Activated CD8-positive, alpha-beta memory T cell treated with anti-CD3 and anti-CD28 coated beads, Interleukin-2, amount 10 ng/mL, durations not matched to agents 7 days and 5 days (primary cell): ENCODE data around the gene SFT2D1. TPM values are rescaled to one million over a fixed set of nuclear protein-coding genes. Genes with fewer than 3 reads are reported as not detected.

Source experiments
- ATAC-seq: fragments of 150-1000 bp; cut with Tn5 transposase; one replicate; pipeline ENCODE4 v1.10.0; 2021; ENCODE audit warnings: moderate library complexity
- CTCF ChIA-PET: fragments of 350-600 bp; sonication (Branson Sonifier 250); formaldehyde crosslinking; loops from one replicate; lab custom pipeline; 2021; ENCODE audit warnings: antibody characterized with exemption; lab: Charles Lee
- DNase-seq: peaks from one replicate; pipeline ENCODE4 v3.0.0-alpha.2; 2020
- H3K27ac Mint-ChIP-seq: one replicate; pipeline ENCODE4 v1.8.0; 2021; ENCODE audit warnings: mild to moderate bottlenecking, mixed read lengths
- H3K27me3 Mint-ChIP-seq: one replicate; pipeline ENCODE4 v1.8.0; 2021; ENCODE audit warnings: mixed read lengths
- H3K36me3 Mint-ChIP-seq: one replicate; pipeline ENCODE4 v1.8.0; 2021; ENCODE audit warnings: mild to moderate bottlenecking, mixed read lengths
- H3K4me1 Mint-ChIP-seq: one replicate; pipeline ENCODE4 v1.8.0; 2021; ENCODE audit warnings: mixed read lengths
- H3K4me3 Mint-ChIP-seq: one replicate; pipeline ENCODE4 v1.8.0; 2021; ENCODE audit warnings: mild to moderate bottlenecking, moderate library complexity, mixed read lengths
- H3K9me3 Mint-ChIP-seq: one replicate; pipeline ENCODE4 v1.8.0; 2022; ENCODE audit warnings: low read depth, mixed read lengths
- total RNA-seq, 2 experiments: library from RNA; stranded (reverse); gene quantifications; one replicate each; pipeline ENCODE4 v1.2.3, GENCODE V29; 2021

Gene SFT2D1
- total RNA-seq, 2 experiments from 2014 or later: 35.6 to 40.0 TPM

DNA sequence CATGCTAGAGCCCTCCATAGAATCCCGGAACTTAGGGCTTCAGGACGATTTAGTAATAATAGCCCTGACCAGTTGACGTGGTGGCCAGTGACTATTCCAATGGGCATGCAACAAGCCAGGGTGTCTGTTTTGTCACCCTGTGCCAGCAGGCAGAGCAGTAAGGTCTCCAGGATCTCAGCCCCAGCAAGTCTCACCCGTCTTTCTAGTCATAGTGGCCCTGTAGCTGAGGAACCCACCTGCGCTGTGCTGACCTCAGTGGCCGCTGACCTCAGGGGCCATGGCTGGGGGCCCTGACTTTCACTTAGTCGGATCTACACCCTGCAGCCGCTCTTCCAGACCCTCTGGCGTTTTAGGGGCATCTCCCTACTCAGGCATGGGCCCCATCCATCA lies 71.0 kb downstream of the SFT2D1 start:
- peaks cover 7% of the 10 kb centered on the region for H3K4me1 Mint-ChIP-seq
- CTCF ChIA-PET: interaction anchor here (1.6 kb wide), 1 partner anchor 11 kb away, joined by 3 read pairs; no protein-coding TSS in a partner anchor

DNA sequence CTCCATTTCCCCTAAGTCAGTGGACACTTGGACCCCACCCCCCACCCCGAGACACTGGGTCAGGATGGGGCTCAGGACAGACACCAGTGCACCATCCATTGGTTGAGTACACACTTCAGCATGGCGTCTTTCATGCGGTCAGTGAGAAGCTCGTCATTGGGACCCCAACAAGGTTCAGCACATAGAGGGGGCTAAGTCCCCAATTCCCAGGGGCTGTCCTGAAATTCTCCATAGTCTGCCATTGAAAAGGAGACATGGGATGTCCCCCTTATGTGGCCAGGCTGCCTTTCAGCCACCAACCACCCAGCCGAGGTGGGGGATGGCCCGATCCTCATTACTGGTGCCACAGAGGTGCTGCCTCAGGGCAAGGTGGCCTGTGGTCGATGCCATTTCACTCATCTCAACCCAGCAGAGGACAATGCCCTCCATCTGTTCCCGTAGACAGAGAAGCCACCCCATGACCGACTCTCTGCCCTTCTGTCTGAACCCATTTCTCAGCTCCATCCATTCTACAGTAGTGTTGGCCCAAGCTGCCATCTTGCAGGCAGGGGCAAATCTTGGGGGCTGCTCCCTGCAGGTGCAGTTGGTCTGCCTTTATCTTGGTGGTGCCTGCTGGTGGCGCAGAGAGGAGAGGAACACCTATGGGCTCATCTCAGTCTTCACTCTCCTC lies 71.5 kb downstream of the SFT2D1 start:
- peaks cover 17% of the 10 kb centered on the region for H3K27me3 Mint-ChIP-seq

More for the DNA sequence above, 71.0 kb downstream of the SFT2D1 start:
- ATAC-seq (no peak), DNase-seq (no peak)
- no peaks in the 10 kb centered on the region for H3K36me3 Mint-ChIP-seq
- no peak overlapping the region for H3K27ac Mint-ChIP-seq
- peaks cover 20% of the 10 kb centered on the region for H3K27me3 Mint-ChIP-seq
- no peaks in the 10 kb centered on the region for H3K9me3 Mint-ChIP-seq
- H3K4me3 Mint-ChIP-seq: no peak overlapping the region

More for the DNA sequence above, 71.5 kb downstream of the SFT2D1 start:
- H3K4me1 Mint-ChIP-seq: peaks cover 4% of the 10 kb centered on the region
- no peaks in the 10 kb centered on the region for H3K9me3 Mint-ChIP-seq
- no peak overlapping the region for H3K4me3 Mint-ChIP-seq
- DNase-seq: no peak
- no peaks in the 10 kb centered on the region for H3K36me3 Mint-ChIP-seq
- CTCF ChIA-PET: interaction anchor here (1.6 to 2.0 kb wide), 2 partner anchors 11 to 111 kb away, joined by 3 to 4 read pairs; no protein-coding TSS in a partner anchor
- H3K27ac Mint-ChIP-seq: no peak overlapping the region
- no peak for ATAC-seq

Other genes starting within 250 kb of the SFT2D1 start
- gene TBXT, start 174.7 kb downstream of the SFT2D1 start, total RNA-seq: not detected
- gene PRR18, start 34.2 kb downstream of the SFT2D1 start, total RNA-seq: not detected
- 10 to 100 TPM; 29.4 to 37.4 TPM for gene MPC1, start 40.4 kb upstream of the SFT2D1 start, total RNA-seq
- gene RAMACL, start 244.1 kb upstream of the SFT2D1 start, total RNA-seq: under 1 TPM; 0.14 to 0.29 TPM